Kidney epithelial cell (primary cell): ENCODE data around the gene CNTD1. TPM values are rescaled to one million over a fixed set of nuclear protein-coding genes. Genes with fewer than 3 reads are reported as not detected.

ENCODE experiments used
- DNase-seq: peaks from one replicate; pipeline ENCODE4 v3.0.0-alpha.2; 2010; ENCODE audit warnings: low read depth
- H3K27me3 ChIP-seq: 2 replicates; pipeline ENCODE4 v1.6.0; 2011; ENCODE audit warnings: low read length; ENCODE audit not compliant: control insufficient read depth, insufficient read depth
- H3K36me3 ChIP-seq: 2 replicates; pipeline ENCODE4 v1.5.1; 2011; ENCODE audit warnings: low read length; ENCODE audit not compliant: control insufficient read depth, insufficient read depth
- H3K4me3 ChIP-seq: 2 replicates; pipeline ENCODE4 v1.5.1; 2011; ENCODE audit warnings: low read depth, mild to moderate bottlenecking, control low read depth, low read length
- CTCF ChIP-seq: IDR thresholded peaks from 2 replicates; pipeline ENCODE4 v1.5.1; 2011; ENCODE audit warnings: mild to moderate bottlenecking, moderate library complexity, low read length, control low read depth, inconsistent platforms; ENCODE audit not compliant: insufficient read depth, poor library complexity, severe bottlenecking
- total RNA-seq: library from RNA; depleted of rRNA; stranded (reverse); fragments of >200 nt; gene quantifications from 2 replicates; pipeline ENCODE4 v1.2.3, GENCODE V29; 2015

Gene CNTD1
- total RNA-seq, 1 donor from 2014 or later = 0.21 TPM

GRCh38 chr17:42783062-42783790 is 15.4 kb upstream of the CNTD1 start:
- DNase-seq = peak; percentile 61
- Histone ChIP-seq H3K4me3 (no peak overlapping the region), H3K27me3 (peaks cover 2% of the 10 kb centered on the region), H3K36me3 (no peaks in the 10 kb centered on the region)
- no peak for TF ChIP-seq CTCF

- no peaks in the 10 kb centered on the region for H3K36me3 ChIP-seq
- no peak overlapping the region for H3K4me3 ChIP-seq
- no peak for TF ChIP-seq CTCF
- peaks cover 2% of the 10 kb centered on the region for H3K27me3 ChIP-seq
- no peak for DNase-seq
These were observed 14.9 kb upstream of the CNTD1 start for GRCh38 chr17:42783791-42784138.

- no peaks in the 10 kb centered on the region for H3K36me3 ChIP-seq
- H3K27me3 ChIP-seq = peaks cover 2% of the 10 kb centered on the region
- no peak for TF ChIP-seq CTCF
- no peak for DNase-seq
- H3K4me3 ChIP-seq = no peak overlapping the region
These were observed 14.3 kb upstream of the CNTD1 start for GRCh38 chr17:42784409-42784808.

GRCh38 chr17:42784811-42785592 is 13.7 kb upstream of the CNTD1 start:
- Histone ChIP-seq H3K27me3 (peaks cover 2% of the 10 kb centered on the region), H3K36me3 (no peaks in the 10 kb centered on the region), H3K4me3 (no peak overlapping the region)
- no peak for TF ChIP-seq CTCF
- no peak for DNase-seq

GRCh38 chr17:42787266-42787665 is 11.4 kb upstream of the CNTD1 start:
- peaks cover 2% of the 10 kb centered on the region for H3K27me3 ChIP-seq
- no peak for DNase-seq
- H3K36me3 ChIP-seq = no peaks in the 10 kb centered on the region
- no peak overlapping the region for H3K4me3 ChIP-seq
- no peak for TF ChIP-seq CTCF

- Histone ChIP-seq H3K36me3 (peaks cover 1% of the 10 kb centered on the region), H3K4me3 (no peak overlapping the region), H3K27me3 (no peaks in the 10 kb centered on the region)
- TF ChIP-seq CTCF = no peak
- DNase-seq = no peak
These were observed 6.7 kb upstream of the CNTD1 start for GRCh38 chr17:42791948-42792347.
